Transverse colon (tissue), 3 donors: ENCODE measurements around the gene C1QBP.

Experiments used
- EP300 ChIP-seq: sonication (generic); formaldehyde crosslinking; IDR thresholded peaks from one replicate; pipeline ENCODE4 v1.6.1; 2017; ENCODE audit warnings: antibody characterized with exemption, low read depth
- POLR2A ChIP-seq: fragments of 450-650 bp; IDR thresholded peaks from one replicate; pipeline ENCODE4 v1.6.1; 2016; ENCODE audit warnings: antibody characterized with exemption, mild to moderate bottlenecking, moderate library complexity
- TF ChIP-seq, protein P1 (sequence below), 5 experiments: fragments of 200-600 bp in 3 of 5; fragments of 450-650 bp in 2 of 5; sonication (generic) in 3 of 5; IDR thresholded peaks; 1 replicate in 2 of 5; 2 replicates in 3 of 5; pipeline ENCODE4 v1.5.1; 2016 to 2017; ENCODE audit warnings: antibody characterized with exemption in 5 of 5, inconsistent platforms in 3 of 5, mild to moderate bottlenecking in 2 of 5, moderate library complexity in 1 of 5

DNA sequence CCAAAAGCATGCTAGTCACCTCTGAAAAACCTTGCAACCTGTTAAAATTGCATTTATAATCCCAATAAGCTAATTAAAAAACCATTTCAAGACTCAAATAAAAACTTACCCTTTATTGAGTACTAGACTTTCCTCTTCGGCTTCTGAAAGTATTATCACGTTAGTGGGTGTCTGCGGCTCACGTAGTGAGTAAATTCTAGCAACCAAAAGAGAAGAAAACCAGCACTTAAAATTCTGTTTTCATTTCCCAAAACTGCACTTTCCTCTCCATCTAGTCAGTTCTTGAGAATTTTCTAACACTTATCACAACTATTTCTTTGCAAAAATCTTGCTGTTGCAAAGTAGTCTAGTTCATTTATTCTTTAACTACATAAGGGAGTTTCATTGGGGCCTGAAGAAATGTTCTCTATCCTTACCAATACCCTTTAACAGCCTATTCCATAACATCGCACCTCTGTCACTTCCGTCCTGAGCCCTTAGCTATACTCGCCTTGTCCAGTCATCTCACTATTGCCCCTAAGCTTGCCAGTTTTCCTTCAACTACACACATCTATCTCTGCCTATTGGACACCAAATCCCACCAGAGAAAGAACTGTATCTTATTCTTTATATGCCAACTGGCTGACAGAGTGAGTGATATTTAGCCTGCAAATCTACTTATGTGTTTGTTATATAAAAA lies 28.2 kb downstream of the C1QBP start:
- no peak for TF ChIP-seq POLR2A
- TF ChIP-seq, protein P1, sequence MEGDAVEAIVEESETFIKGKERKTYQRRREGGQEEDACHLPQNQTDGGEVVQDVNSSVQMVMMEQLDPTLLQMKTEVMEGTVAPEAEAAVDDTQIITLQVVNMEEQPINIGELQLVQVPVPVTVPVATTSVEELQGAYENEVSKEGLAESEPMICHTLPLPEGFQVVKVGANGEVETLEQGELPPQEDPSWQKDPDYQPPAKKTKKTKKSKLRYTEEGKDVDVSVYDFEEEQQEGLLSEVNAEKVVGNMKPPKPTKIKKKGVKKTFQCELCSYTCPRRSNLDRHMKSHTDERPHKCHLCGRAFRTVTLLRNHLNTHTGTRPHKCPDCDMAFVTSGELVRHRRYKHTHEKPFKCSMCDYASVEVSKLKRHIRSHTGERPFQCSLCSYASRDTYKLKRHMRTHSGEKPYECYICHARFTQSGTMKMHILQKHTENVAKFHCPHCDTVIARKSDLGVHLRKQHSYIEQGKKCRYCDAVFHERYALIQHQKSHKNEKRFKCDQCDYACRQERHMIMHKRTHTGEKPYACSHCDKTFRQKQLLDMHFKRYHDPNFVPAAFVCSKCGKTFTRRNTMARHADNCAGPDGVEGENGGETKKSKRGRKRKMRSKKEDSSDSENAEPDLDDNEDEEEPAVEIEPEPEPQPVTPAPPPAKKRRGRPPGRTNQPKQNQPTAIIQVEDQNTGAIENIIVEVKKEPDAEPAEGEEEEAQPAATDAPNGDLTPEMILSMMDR (IDR thresholded peaks at IDR 0.05) = no peak
- TF ChIP-seq EP300 = no peak
